GM19035 (cell line): ENCODE data around the gene CAMK2N2.

Experiments
- ATAC-seq: cut with Tn5 transposase; IDR thresholded peaks from one replicate; pipeline ENCODE4 v1.9.1; 2021; ENCODE audit not compliant: unreplicated experiment

CAMK2N2 gene

DNA sequence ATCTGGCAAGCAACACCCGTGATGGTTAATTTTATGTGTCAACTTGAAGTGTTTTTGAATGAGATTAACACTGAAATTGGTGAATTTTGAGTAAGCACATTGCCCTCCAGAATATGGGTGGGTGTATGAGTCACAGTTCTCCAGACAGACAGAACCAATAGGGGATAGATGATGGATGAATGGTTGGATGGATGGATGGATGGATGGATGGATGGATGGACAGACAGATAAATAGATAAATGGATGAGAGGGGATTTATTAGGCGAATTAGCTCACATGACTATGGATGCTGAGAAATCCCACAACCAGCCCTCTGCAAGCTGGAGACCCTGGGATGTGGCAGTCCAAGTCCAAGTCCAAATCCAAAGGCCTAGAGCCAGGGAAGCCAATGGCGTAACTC, 37.4 kb downstream of the CAMK2N2 start:
- no peak for ATAC-seq

- no peak for ATAC-seq
These were observed 38.8 kb downstream of the CAMK2N2 start for GRCh38 chr3:184222521-184222920.

- no peak for ATAC-seq
These were observed 42.5 kb downstream of the CAMK2N2 start for GRCh38 chr3:184218814-184219213.

- ATAC-seq: no peak
These were observed 49.6 kb downstream of the CAMK2N2 start for GRCh38 chr3:184211718-184212117.

DNA sequence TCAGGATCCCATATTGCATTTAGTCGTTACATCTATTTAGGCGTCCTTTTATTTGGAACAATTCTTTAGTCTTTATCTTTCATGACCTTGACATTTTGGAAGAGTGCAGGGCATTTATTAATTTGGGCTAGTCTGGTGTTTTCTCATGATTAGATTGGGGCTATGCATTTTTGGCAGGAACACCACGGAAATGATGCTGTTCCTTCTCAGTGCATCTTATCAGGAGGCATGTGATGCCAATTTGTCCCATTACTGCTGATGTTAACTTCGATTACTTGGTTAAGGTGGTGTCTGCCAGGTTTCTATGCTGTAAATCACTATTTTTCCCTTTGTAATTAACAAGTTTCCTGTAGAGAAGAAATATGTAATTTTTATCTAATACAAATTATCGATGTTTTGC, 50.1 kb downstream of the CAMK2N2 start:
- ATAC-seq: no peak
